ENCODE results near the gene MPC2.
A peak's percentile ranks its signal among the peaks of the same experiment; 100 is the strongest.
"Not testable (repeated sequence)": the region's sequence is repeated elsewhere in the genome, so short reads cannot be mapped to it uniquely, and the experiment has no call there.

MPC2 gene

DNA sequence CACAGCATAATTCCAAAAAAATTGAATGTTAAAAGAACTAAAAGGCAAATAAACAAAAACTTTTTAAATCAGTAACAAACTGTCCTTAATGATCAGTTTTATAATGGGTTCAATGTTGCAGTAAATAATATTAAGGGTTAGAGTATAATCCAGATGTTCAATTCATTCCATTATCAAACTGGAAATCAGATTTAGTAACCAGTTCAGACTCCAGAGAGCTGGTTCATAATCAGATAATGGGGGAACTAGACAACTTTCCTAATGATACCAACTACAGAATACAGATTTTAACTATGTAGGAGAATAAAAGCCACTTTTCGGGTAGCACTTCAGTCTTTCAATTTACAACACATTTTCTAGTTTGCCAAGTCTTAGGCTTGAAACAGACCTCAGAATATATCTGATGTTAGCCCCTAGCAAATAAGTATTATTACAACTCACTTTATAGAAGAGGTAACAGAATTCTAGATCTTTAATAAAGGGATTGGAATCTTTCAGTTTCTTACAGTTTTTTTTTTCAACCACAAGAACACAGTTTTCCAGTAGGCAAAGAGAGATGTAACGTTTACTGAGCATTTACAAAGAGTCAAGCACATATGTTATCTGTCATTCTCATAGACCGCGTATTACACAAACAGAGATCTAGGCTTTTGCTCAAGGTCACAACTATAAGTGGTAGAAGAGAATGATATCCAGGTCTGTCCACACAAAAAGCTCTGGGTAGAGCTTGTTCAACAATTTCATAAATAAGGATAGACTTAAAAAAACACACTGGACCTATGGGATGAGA is 2.3 kb downstream of the MPC2 start:
- no peak for FAIRE-seq

GRCh38 chr1:167933788-167934187 is 3.1 kb downstream of the MPC2 start:
- FAIRE-seq, result no peak

- no peak for FAIRE-seq
These were observed 7.1 kb downstream of the MPC2 start for GRCh38 chr1:167929725-167930124.

DNA sequence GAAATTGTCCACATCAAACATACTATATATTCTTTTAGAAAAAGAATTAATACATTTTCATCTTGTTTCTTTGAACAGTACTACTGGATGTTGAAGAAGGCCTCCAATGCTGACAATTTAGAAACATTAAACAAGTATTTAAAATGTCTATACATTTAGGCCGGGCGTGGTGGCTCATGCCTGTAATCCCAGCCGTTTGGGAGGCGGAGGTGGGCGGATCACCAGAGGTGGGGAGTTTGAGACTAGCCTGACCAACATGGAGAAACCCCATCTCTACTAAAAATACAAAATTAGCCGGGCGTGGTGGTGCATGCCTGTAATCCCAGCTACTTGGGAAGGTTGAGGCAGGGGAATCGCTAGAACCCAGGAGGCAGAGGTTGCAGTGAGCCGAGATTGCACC is 8.0 kb downstream of the MPC2 start:
- FAIRE-seq, result not testable (repeated sequence)

DNA sequence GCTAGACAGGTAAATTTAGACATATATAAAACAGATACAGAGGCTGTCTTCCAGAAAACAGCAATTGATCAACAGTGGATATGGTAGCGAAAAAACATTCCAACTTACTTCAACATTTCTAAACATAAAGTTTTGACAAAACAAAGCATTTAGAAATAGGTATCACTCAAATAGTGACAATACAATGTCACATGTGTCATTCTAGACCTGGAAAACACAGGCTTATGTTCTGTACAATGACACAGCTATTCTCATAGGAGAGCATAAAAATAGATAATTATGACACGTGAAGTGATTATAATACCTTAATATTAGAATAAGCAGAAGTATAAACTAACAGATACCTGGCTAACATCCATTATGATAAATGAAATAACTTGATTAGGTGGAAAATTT is 8.4 kb downstream of the MPC2 start:
- no peak for FAIRE-seq

DNA sequence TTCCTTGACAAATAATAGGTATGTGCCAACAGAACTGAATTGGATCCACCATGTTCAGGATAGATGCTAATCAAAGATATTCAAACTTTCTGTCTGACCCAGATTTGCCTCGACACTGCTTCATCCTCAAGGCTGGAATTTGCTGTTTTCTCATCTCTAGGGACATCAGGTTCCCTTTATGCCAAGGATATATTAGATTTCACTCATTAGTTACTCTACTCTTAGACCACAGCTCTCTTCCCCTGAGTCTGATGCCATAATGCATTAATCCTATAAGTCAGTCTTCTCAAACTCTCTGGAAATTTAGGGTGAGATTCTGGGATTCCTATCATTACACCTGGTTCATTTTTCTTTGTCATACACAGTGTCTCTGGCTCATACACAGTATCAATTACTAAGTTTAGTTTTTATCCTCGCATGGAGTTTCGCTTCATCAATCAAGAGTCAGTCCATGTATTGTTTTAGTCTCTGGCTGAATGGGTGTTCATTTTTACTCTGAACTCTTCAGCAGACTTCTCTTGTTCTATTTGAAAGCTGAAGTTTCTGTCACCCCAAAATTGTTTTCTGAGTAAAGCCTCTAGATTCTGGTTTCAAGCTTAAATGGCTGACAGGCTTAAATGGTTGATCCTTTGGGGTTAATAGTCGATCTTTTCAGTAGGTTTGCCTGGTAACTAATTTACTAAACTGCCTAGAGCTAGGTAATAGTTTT is 9.7 kb downstream of the MPC2 start:
- no peak for FAIRE-seq

GRCh38 chr1:167926486-167926997 is 10.3 kb downstream of the MPC2 start:
- FAIRE-seq, result no peak

- FAIRE-seq, result no peak
These were observed 12.2 kb downstream of the MPC2 start for GRCh38 chr1:167924543-167925231.

DNA sequence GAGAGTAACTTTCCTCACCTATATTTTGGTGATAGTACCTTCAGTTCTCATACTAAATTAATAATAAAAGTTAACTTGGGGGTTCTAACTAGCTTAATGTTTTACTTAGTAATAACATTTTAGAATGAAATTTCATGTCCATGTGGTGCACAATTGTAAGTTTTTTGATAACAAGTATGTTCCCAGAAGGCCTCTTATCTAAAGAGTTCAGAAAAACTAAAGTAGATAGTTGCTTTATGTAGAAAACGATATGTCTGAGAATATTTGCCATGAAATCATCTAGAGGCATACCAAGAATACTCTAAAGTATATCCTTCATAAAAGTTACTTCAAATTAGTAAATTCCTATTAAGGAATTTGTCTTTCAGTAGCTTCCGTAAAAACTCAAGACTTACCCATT is 12.8 kb downstream of the MPC2 start:
- peak; percentile 43 for FAIRE-seq

DNA sequence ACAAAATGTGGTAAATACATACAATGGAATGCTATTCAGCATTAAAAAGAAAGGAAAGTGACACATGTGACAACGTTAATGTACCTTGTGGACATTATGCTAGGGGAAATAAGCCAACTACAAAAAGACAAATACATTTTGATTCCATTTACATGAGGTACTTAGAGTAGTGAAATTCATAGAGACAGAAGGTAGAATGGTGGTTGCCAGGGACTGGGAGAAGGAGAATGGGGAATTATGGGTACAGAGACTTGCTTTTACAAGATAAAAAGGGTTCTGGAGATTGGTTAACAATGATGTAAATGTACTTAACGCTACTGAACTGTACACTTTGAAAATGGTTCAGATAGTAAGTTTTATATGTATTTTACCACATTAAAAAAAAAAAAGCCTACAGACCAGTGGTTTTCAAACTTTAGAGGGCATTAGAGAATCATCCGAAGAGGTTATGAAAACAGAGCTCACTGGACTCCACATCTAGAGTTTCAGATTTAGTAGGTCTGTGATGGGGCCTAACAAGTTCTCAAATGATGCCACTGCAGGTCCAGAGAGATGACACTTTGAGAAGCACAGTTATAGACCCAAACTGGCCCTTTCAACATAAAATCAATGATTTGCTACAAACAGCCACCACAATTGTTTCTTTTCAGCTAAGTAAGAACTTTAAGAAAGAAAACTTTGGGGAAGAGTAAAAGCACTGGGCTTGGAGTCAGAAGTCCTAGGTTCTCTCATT is 13.4 kb downstream of the MPC2 start:
- FAIRE-seq, result peak; percentile 98

DNA sequence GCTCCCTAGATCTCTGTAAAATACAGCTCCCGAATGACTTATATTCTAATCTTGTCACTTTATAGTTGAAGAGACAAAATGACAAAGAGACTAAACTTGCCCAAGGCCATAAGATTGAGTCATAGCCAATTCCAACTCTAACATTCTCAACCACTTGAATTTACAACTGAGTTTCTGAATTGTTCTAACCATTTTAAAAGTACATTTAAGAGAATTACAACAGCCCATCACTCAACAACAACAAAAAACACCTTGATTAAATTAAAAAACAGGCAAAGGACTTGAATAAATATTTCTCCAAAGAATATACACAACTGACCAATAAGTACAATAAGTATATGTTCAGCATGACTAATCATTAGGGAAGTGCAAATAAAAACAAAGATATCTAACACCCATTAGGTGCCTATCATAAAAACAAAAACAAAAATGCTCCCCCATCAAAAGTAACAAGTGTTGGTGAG is 14.2 kb downstream of the MPC2 start:
- peak; percentile 21 for FAIRE-seq

DNA sequence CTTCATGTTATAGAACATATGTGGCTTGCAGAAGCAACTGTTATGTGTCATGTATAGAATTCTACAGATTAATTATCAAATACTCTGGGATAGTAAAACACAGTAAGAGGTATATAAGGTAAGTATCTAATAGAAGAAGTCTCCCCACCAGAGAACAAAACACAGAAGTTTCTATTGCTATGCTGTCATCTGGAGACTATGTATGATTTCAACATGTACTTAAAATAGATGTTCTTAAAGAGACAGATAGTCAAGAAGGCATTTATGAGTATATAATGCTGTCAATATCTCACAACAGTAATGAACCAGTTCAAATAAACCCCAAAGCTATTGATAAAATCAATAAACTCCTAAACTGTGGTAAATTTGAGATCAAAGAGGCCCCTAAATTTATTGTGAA is 14.8 kb downstream of the MPC2 start:
- no peak for FAIRE-seq

DNA sequence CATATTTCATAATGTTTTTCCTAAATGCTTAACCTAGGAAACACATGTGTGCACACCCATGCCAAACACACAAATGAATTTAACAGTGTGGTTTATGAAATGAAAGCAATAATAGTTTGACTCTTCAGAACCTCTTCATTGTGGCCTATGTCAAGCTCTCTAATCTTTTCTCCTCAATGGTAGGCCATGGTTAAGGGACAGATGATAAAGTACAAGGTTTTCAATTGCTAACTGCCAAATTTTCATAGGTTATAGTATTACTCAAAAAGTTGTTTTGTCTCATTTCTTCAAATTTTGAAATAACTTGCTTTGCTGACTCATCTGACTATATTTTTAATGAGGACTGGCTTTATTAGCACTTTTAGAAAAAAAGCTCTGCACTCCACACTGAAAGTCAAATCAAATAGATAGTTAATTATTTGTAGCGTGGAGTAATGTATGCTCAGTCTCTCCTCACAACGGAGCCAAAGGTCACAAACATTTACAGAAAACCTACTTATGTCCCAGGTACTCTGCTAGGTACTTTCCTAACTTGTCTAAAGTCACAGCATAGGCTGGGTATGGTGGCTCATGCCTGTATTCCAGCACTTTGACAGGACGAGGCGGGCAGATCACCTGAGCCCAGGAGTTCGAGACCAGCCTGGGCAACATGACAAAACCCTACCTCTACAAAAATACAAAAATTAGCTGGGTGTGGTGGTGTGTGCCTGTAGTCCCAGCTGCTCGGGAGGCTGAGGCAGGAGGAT is 19.9 kb downstream of the MPC2 start:
- peak; percentile 13 for FAIRE-seq

DNA sequence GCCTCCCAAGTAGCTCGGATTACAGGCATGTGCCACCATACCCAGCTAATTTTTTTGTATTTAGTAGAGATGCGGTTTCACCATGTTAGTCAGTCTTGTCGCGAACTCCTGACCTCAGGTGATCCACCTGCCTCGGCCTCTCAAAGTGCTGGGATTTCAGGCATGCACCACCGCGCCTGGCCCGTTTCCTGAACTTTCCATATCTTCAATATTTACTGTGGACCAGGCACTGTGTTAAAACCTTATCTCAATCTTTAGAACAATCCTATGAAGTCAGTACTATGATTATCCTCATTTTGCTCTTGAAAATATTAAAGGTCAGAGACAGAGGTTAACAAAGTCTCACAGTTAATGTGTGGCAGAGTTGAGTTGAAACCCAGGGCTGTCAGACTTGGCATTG is 21.3 kb downstream of the MPC2 start:
- no peak for FAIRE-seq

GRCh38 chr1:167913895-167914496 is 22.9 kb downstream of the MPC2 start, which contains the start of gene ADCY10:
ADCY10 (minus strand) TSS chr1:167914134; CDS start chr1:167905140, 8,994 bp downstream.
- no peak for FAIRE-seq

DNA sequence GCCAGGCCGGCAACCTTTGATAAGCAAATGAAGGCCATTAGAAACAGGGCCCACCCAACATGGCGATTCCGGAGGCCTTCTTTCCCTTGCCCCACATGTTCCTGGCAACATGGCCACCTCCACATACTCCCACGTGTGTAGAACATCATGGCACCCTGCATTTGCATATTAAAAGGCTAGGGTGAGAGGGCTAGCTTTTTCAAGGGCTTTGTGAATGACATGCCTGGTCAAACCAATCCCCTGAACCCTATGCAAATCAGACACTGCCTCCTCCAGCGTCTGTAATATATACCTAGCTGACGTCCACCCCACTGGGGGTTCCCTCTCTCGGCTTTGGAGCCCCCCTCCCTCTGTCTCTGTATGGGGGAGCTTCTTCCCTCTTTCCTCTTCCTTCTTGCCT is 24.6 kb downstream of the MPC2 start:
- FAIRE-seq, result no peak

- no peak for FAIRE-seq
These were observed 25.5 kb downstream of the MPC2 start for GRCh38 chr1:167911413-167911812.

GRCh38 chr1:167910530-167910929 is 26.3 kb downstream of the MPC2 start:
- FAIRE-seq, result no peak

- no peak for FAIRE-seq
These were observed 27.1 kb downstream of the MPC2 start for GRCh38 chr1:167909691-167910180.

- FAIRE-seq, result no peak
These were observed 31.2 kb downstream of the MPC2 start for GRCh38 chr1:167905671-167906070.

- FAIRE-seq, result no peak
These were observed 31.7 kb downstream of the MPC2 start for GRCh38 chr1:167905182-167905581.
